Caco-2 (cell line): Measurements from ENCODE around the gene COA5. TPM values are rescaled to one million over a fixed set of nuclear protein-coding genes. Genes with fewer than 3 reads are reported as not detected.

Experiments used
- BruUV-seq: library from RNA; stranded (reverse); fragments of 400-500 nt; replicated peaks from 2 replicates; lab custom pipeline; 2021; lab: Mats Ljungman, UMichigan
- CTCF ChIA-PET: fragments of 300-600 bp; sonication (Branson Sonifier 250); formaldehyde crosslinking; loops from one replicate; lab custom pipeline; 2022; ENCODE audit warnings: antibody characterized with exemption; lab: Charles Lee
- POLR2A ChIA-PET: fragments of 300-600 bp; sonication (Branson Sonifier 250); formaldehyde crosslinking; loops from one replicate; lab custom pipeline; 2022; ENCODE audit warnings: antibody characterized with exemption; lab: Charles Lee
- DNase-seq, 2 experiments: peaks; one replicate each; pipeline versions ENCODE4 v3.0.0 to v3.0.0-alpha.2; 2020 to 2022
- H3K27me3 ChIP-seq: replicated peaks from 2 replicates; pipeline ENCODE4 v1.6.0; 2011; ENCODE audit warnings: low read length; ENCODE audit not compliant: control insufficient read depth, insufficient read depth
- H3K36me3 ChIP-seq: 2 replicates; pipeline ENCODE4 v1.5.1; 2011; ENCODE audit warnings: low read length; ENCODE audit not compliant: control insufficient read depth, insufficient read depth
- H3K4me1 ChIP-seq: fragments of 250-450 bp; sonication (Bioruptor Pico); 2 replicates; pipeline ENCODE4 v1.5.1; 2020; ENCODE audit warnings: mild to moderate bottlenecking
- H3K4me3 ChIP-seq: 2 replicates; pipeline ENCODE4 v1.5.1; 2011; ENCODE audit warnings: low read depth, mild to moderate bottlenecking, control low read depth, low read length
- H3K9me3 ChIP-seq: fragments of 250-450 bp; sonication (Bioruptor Pico); 2 replicates; pipeline ENCODE4 v1.5.1; 2020; ENCODE audit warnings: mild to moderate bottlenecking, moderate library complexity
- H3K27ac Mint-ChIP-seq: one replicate; pipeline ENCODE4 v1.8.0; 2022; ENCODE audit warnings: mixed read lengths; ENCODE audit not compliant: unreplicated experiment
- H3K27me3 Mint-ChIP-seq: one replicate; pipeline ENCODE4 v1.8.0; 2022; ENCODE audit warnings: mixed read lengths; ENCODE audit not compliant: insufficient read depth, unreplicated experiment
- H3K36me3 Mint-ChIP-seq: one replicate; pipeline ENCODE4 v1.8.0; 2022; ENCODE audit warnings: mild to moderate bottlenecking, mixed read lengths; ENCODE audit not compliant: insufficient read depth, unreplicated experiment
- H3K4me1 Mint-ChIP-seq: one replicate; pipeline ENCODE4 v1.8.0; 2022; ENCODE audit warnings: low read depth, mixed read lengths; ENCODE audit not compliant: unreplicated experiment
- H3K4me3 Mint-ChIP-seq: one replicate; pipeline ENCODE4 v1.8.0; 2022; ENCODE audit warnings: mild to moderate bottlenecking, moderate library complexity, mixed read lengths; ENCODE audit not compliant: unreplicated experiment
- H3K9me3 Mint-ChIP-seq: one replicate; pipeline ENCODE4 v1.8.0; 2022; ENCODE audit warnings: mixed read lengths; ENCODE audit not compliant: unreplicated experiment
- CTCF ChIP-seq, 2 experiments: fragments of 200-600 bp in 1 of 2; IDR thresholded peaks; 1 replicate in 1 of 2; 2 replicates in 1 of 2; pipeline versions ENCODE4 v1.5.1 to v1.8.0; 2011 to 2022; ENCODE audit warnings: antibody characterized with exemption in 1 of 2, control low read depth in 1 of 2, inconsistent platforms in 1 of 2, low read depth in 1 of 2, low read length in 1 of 2, mild to moderate bottlenecking in 1 of 2, moderate library complexity in 1 of 2; ENCODE audit not compliant: insufficient read depth in 1 of 2, severe bottlenecking in 1 of 2, unreplicated experiment in 1 of 2
- intact Hi-C: fragments of 100-400 bp; cut with micrococcal nuclease; formaldehyde crosslinking; loops from one replicate; pipeline ENCODE4 v1.10.0; 2022; ENCODE audit not compliant: unreplicated experiment
- total RNA-seq: library from RNA; stranded (reverse); gene quantifications from 2 replicates; pipeline ENCODE4 v1.2.3, GENCODE V29; 2022

COA5 gene
- total RNA-seq, 1 experiment from 2014 or later = 35.7 TPM

DNA sequence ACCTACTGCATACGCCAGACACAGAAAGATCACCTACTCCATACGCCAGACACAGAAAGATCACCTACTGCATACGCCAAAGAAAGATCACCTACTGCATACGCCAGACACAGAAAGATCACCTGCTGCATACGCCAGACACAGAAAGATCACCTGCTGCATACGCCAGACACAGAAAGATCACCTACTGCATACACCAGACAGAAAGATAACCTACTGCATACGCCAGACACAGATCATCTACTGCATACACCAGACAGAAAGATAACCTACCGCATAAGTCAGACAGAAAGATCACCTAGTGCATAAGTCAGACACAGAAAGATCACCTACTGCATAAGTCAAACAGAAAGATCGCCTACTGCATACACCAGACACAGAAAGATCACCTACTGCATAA is 25.8 kb downstream of the COA5 start:
- no peak overlapping the region for H3K4me3 ChIP-seq
- H3K4me1 Mint-ChIP-seq = no peaks in the 10 kb centered on the region
- no peak overlapping the region for H3K27ac Mint-ChIP-seq
- intact Hi-C loops = no loop called here
- CTCF ChIA-PET = no interaction called here
- H3K9me3 Mint-ChIP-seq = no peaks in the 10 kb centered on the region
- no peaks in the 10 kb centered on the region for H3K27me3 Mint-ChIP-seq
- TF ChIP-seq CTCF (IDR thresholded peaks at IDR 0.05; ENCODE audit: insufficient read depth in 1 of 2, low read depth in 1 of 2, low read length in 1 of 2, severe bottlenecking in 1 of 2, unreplicated experiment in 1 of 2) = no peak
- H3K4me1 ChIP-seq = peaks cover 6% of the 10 kb centered on the region
- DNase-seq = no peak
- POLR2A ChIA-PET = no interaction called here
- H3K36me3 Mint-ChIP-seq = no peaks in the 10 kb centered on the region
- no TSS peak for BruUV-seq
- no peaks in the 10 kb centered on the region for H3K27me3 ChIP-seq
- no peaks in the 10 kb centered on the region for H3K36me3 ChIP-seq
- no peaks in the 10 kb centered on the region for H3K9me3 ChIP-seq
- no peak overlapping the region for H3K4me3 Mint-ChIP-seq

DNA sequence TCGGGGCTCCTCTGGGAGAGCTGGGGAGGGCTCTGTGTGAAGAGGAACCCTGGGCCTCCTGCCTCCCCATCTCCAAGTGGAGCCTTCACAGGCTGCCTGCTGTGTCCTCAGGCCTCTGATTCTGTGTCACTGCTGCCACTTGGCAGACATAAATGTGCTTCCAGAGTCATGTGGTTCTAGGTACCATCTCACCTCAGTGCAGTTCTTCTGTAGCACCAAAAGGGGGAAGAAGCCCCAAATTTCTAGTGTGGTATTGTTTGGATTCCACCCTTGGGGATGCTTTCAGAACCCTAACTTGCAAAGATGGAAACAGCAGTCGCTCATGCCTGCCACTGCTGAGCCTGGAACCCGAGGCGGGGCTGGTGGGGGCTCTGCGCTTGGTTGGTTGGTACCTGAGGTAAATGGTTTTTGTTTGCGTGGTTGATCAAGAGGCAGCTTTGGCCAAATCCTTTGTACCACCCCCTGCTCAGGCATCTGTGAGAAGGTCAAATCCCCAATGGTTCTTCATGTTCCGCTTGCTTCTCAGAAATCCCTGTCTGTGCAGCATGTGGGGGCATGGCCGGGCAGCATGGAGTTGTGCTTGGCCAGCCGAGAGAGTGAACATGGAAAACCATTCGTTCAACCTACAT is 27.5 kb downstream of the COA5 start:
- Histone ChIP-seq H3K4me1 (peaks cover 6% of the 10 kb centered on the region), H3K36me3 (no peaks in the 10 kb centered on the region), H3K4me3 (no peak overlapping the region), H3K9me3 (no peaks in the 10 kb centered on the region), H3K27me3 (no peaks in the 10 kb centered on the region)
- ChIA-PET CTCF (no interaction called here), POLR2A (no interaction called here)
- H3K27me3 Mint-ChIP-seq = no peaks in the 10 kb centered on the region
- no peaks in the 10 kb centered on the region for H3K9me3 Mint-ChIP-seq
- BruUV-seq = no TSS peak
- H3K36me3 Mint-ChIP-seq = no peaks in the 10 kb centered on the region
- TF ChIP-seq CTCF (IDR thresholded peaks at IDR 0.05; ENCODE audit: insufficient read depth in 1 of 2, low read depth in 1 of 2, low read length in 1 of 2, severe bottlenecking in 1 of 2, unreplicated experiment in 1 of 2) = no peak
- H3K4me1 Mint-ChIP-seq = no peaks in the 10 kb centered on the region
- no peak overlapping the region for H3K27ac Mint-ChIP-seq
- H3K4me3 Mint-ChIP-seq = no peak overlapping the region
- no peak for DNase-seq
- intact Hi-C loops = no loop called here

- no TSS peak for BruUV-seq
- Histone ChIP-seq H3K36me3 (no peaks in the 10 kb centered on the region), H3K9me3 (no peaks in the 10 kb centered on the region), H3K4me1 (peaks cover 6% of the 10 kb centered on the region), H3K27me3 (no peaks in the 10 kb centered on the region), H3K4me3 (no peak overlapping the region)
- H3K36me3 Mint-ChIP-seq = no peaks in the 10 kb centered on the region
- no peaks in the 10 kb centered on the region for H3K27me3 Mint-ChIP-seq
- CTCF ChIA-PET = interaction anchor here (1.7 kb wide), 1 partner anchor 11 kb away, joined by 6 read pairs; no protein-coding TSS in a partner anchor
- no peak overlapping the region for H3K4me3 Mint-ChIP-seq
- H3K4me1 Mint-ChIP-seq = no peaks in the 10 kb centered on the region
- TF ChIP-seq CTCF (IDR thresholded peaks at IDR 0.05; ENCODE audit: insufficient read depth in 1 of 2, low read depth in 1 of 2, low read length in 1 of 2, severe bottlenecking in 1 of 2, unreplicated experiment in 1 of 2) = no peak
- intact Hi-C loops = loop anchor here (5.0 kb wide), 1 partner anchor 363 kb away; no protein-coding TSS in a partner anchor
- no peak overlapping the region for H3K27ac Mint-ChIP-seq
- no peak for DNase-seq
- POLR2A ChIA-PET = no interaction called here
- H3K9me3 Mint-ChIP-seq = no peaks in the 10 kb centered on the region
Observed at GRCh38 chr2:98579926-98580325, 28.4 kb downstream of the COA5 start.
